CD4-positive, alpha-beta T cell treated with Interleukin-4 for 4 hours (primary cell): Measurements from ENCODE around the gene LCNL1.

Experiments
- DNase-seq: peaks from one replicate; pipeline ENCODE4 v3.0.0-alpha.2; 2020

LCNL1 gene

GRCh38 chr9:136947028-136947891 lies 35.5 kb upstream of the LCNL1 start:
- DNase-seq: no peak

- DNase-seq: no peak
Measured at GRCh38 chr9:136947955-136948510, 34.8 kb upstream of the LCNL1 start.

- DNase-seq: no peak
Measured at GRCh38 chr9:136949239-136949816, 33.5 kb upstream of the LCNL1 start.

GRCh38 chr9:136949817-136950655 lies 32.8 kb upstream of the LCNL1 start:
- peak; percentile 96 for DNase-seq

- no peak for DNase-seq
Measured at GRCh38 chr9:136950656-136951276, 32.0 kb upstream of the LCNL1 start.

GRCh38 chr9:136951541-136952320 lies 31.1 kb upstream of the LCNL1 start, which contains the start of gene LCN12:
LCN12 (plus strand) TSS chr9:136952273; CDS start chr9:136952328, 55 bp downstream.
- no peak for DNase-seq

GRCh38 chr9:136952321-136952850 lies 30.4 kb upstream of the LCNL1 start:
- DNase-seq: no peak

- DNase-seq: no peak
Measured at GRCh38 chr9:136952876-136953770, 29.7 kb upstream of the LCNL1 start.

- DNase-seq: no peak
Measured at GRCh38 chr9:136953771-136954269, 29.0 kb upstream of the LCNL1 start.

GRCh38 chr9:136954270-136955083 lies 28.3 kb upstream of the LCNL1 start:
- DNase-seq: no peak

GRCh38 chr9:136955202-136955942 lies 27.4 kb upstream of the LCNL1 start:
- DNase-seq: no peak

- DNase-seq: no peak
Measured at GRCh38 chr9:136955943-136956335, 26.9 kb upstream of the LCNL1 start.

GRCh38 chr9:136956604-136957003 lies 26.2 kb upstream of the LCNL1 start:
- DNase-seq: no peak

GRCh38 chr9:136957461-136957860 lies 25.3 kb upstream of the LCNL1 start:
- DNase-seq: no peak

- no peak for DNase-seq
Measured at GRCh38 chr9:136957901-136958300, 24.9 kb upstream of the LCNL1 start.

- DNase-seq: no peak
Measured at GRCh38 chr9:136958473-136958872, 24.3 kb upstream of the LCNL1 start.

GRCh38 chr9:136958898-136959850 lies 23.6 kb upstream of the LCNL1 start:
- no peak for DNase-seq
